Endothelial cell of hepatic sinusoid (primary cell): ENCODE measurements around the gene DDR1.
"Not testable (repeated sequence)": the region's sequence is repeated elsewhere in the genome, so short reads cannot be mapped to it uniquely, and the experiment has no call there.

ENCODE experiments used
- in situ Hi-C: cut with HindIII; loops from 2 replicates; pipeline ENCODE4 v1.10.0; 2017; ENCODE audit warnings: low sequenced_read_pairs

The DDR1 gene

DNA sequence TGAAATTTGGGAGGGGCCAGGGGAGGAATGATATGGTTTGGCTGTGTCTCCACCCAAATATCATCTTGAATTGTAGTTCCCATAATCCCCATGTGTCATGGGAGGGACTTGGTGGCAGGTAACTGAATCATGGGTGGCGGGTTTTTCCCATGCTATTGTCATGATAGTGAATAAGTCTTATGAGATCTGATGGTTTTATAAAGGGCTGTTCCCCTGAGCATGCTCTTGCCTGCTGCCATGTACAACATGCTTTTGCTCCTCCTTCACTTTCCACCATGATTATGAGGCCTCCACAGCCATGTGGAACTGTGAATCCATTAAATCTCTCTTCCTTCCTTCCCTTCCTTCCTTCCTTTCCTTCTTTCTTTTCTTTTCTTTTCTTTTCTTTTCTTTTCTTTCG, 31.9 kb upstream of the DDR1 start:
- in situ Hi-C loops = not testable (repeated sequence)

DNA sequence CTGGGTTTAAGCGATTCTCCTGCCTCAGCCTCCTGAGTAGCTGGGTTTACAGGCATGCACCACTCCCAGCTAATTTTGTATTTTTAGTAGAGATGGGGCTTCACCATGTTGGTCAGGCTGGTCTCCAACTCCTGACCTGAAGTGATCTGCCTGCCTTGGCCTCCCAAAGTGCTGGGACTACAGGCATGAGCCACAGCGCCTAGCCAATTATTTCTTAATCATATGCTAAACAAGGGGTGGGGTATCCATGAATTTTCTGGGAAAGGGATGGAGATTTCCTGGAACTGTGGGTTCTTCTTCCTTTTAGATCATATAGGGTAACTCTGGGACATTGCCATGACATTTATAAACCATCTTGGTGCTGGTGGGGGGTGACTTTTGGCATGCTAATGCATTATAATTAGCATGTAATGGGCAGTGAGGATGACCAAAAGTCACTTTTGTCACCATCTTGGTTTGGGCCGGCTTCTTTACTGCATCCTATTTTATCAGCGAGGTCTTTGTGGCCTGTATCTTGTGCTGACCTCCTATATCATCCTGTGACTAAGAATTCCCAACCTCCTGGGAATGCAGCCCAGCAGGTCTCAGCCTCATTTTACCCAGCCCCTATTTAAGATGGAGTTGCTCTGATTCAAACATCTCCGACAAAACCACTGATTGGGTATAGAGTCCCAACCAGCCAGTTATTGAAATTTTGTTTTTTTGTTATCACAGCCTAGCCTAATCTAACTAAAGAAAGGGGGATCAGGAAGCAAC, 29.9 kb upstream of the DDR1 start:
- in situ Hi-C loops = no loop called here

- in situ Hi-C loops = no loop called here
These were observed 28.8 kb upstream of the DDR1 start for GRCh38 chr6:30855429-30856075.

DNA sequence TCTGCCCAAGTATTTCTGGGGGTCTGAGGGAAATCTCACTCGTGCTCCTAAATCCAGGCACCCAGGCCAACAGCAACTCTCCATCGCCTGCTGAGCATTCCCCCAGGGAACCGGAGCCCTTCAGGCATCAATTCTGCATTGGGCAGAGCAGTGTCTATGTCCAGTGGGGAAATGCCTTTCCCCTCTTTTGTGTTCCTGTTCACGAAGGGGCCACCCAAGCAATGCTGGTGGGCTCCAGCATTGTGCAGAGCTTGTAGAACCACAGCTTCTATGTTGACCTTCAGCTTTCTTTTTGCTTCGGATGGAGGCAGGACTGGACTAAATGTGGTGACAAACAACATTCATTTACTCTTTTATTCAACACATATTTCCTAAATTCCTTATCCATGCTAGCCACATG, 27.2 kb upstream of the DDR1 start:
- in situ Hi-C loops = no loop called here

- in situ Hi-C loops = no loop called here
These were observed 26.8 kb upstream of the DDR1 start for GRCh38 chr6:30857549-30857948.

- in situ Hi-C loops = not testable (repeated sequence)
These were observed 24.6 kb upstream of the DDR1 start for GRCh38 chr6:30859726-30860125.

DNA sequence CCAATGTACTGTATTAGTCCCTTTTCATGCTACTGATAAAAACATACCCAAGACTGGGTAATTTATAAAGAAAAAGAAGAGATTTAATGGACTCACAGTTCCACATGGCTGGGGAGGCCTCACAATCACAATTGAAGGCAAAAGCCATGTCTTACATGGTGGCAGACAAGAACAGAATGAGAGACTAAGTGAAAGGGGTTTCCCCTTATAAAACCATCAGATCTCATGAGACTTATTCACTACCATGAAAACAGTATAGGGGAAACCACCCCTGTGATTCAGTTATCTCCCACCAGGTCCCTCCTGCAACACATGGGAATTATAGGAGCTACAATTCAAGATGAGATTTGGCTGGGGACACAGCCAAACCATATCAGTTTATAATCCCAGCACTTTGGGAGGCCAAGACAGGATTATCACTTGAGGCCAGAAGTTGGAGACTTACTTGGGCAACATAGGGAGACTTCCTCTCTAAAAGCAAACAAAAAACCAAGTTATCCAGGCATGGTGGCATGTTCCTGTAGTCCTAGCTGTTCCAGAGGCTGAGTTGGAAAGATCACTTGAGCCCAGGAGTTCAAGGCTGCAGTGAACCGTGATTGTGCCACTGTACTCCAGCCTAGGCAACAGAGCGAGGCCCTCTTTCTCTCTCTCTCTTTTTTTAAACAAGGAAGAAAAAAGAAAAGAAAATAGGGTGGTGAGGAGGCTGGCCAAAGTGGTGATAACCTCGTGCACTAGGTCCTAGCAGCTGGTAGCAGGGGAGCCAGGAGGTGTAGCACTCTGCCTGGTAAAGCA, 22.9 kb upstream of the DDR1 start:
- in situ Hi-C loops = no loop called here

DNA sequence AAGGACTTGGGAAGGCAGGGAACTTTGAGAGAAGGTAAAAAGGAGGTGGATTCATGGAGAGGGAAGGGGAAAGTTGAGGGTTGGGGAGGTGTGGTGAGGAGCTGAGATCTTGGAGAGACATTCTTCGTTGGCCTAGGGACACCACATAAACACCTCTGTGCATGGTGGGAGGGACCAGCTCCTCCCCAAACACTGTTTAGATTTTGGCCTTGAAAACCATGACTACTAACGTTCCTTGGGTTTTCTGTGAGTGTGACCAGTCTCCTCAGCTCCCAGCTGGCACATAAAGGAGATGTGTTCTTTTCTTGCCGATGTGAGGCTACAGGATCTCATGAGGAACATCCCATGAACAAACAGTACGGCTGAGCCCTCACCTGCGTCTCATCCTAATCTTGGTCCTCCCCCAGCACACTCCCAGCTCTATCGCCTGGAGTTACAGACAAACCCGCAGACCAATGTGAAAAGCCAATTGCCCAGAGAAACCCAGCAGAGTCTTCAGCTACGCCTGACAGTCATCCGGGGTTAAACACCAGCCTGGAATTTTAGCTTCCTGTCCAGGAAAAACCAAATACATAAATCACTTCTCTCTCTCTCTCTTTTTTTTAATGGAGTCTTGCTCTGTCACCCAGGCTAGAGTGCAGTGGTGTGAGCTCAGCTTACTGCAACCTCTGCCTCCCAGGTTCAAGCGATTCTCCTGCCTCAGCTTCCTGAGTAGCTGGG, 22.0 kb upstream of the DDR1 start:
- in situ Hi-C loops = no loop called here

DNA sequence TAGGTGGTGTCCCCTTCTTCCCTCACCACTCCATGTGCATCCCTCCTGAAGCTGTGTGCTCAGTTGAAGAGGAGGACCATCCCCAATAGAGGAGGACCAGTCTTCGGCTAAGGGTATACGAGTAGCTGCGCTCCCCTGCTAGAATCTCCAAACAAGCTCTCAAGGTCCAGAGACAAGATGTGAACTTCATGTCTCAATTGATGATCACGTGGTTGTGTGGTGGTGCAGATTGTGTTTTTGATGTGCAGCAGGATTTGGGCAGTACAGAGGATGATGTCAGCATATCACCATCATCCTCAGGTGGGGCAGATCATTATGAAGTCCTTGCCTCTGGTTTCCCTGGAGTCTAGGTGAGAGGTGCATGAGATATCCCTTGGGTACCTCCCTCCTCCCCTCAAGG, 20.0 kb upstream of the DDR1 start:
- in situ Hi-C loops = no loop called here

DNA sequence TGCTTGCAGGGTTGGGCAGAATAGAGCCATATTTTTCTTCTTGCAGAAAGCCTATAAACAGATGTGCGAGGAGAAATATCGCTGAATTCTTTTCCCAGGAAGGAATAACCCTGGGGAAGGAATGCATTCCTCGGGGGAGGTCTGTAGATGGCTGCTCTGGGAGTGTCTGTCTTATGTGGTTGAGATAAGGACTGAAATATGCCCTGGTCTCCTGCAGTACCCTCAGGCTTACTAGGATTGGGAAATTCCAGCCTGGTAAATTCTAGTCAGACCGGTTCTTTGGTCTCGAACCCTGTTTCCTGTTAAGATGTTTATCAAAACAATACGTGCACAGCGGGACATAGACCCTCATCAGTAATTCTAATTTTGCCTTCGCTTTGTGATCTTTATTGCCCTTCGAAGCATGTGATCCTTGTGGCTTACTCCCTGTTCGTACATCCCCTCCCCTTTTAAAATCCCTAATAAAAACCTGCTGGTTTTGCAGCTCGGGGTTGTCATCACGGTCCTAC, 15.0 kb upstream of the DDR1 start:
- in situ Hi-C loops = loop anchor here (5.0 kb wide), 3 partner anchors 42 to 72 kb away; no protein-coding TSS in a partner anchor

DNA sequence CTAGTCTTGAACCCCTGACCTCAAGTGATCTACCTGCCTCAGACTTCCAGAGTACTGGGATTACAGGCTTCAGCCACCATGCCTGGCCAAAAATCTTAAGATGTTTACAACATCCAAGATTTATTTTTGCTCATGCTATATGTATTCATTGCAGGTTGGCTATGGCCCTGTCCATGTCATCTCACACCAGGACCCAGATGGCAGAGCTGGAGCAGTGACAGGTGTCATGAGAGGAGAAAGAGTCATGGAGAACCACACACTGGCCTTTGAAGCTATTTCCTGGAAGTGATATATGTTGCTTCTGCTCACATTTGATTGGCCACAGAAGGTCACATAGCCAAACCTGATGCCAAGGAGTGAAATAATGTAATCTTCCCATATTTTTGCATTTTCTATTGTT, 13.8 kb upstream of the DDR1 start:
- in situ Hi-C loops = no loop called here

GRCh38 chr6:30871592-30872183, 12.6 kb upstream of the DDR1 start:
- in situ Hi-C loops = no loop called here

- in situ Hi-C loops = no loop called here
These were observed 11.1 kb upstream of the DDR1 start for GRCh38 chr6:30873137-30873640.

DNA sequence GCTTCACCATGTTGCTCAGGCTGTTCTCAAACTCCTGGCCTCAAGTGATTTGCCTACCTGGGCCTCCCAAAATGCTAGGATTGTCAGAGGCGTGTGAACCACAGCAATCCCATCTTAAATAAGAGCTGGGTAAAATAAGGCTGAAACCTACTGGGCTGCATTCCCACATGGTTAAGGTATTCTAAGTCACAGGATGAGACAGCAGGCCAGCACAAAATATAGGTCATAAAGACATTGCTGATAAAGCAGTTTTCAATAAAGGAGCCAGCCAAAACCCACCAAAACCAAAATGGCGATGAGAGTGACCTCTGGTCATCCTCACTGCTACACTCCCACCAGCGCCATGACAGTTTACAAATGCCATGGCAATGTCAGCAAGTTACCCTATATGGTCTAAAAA, 10.5 kb upstream of the DDR1 start:
- in situ Hi-C loops = not testable (repeated sequence)

- in situ Hi-C loops = loop anchor here (25.0 kb wide), 1 partner anchor 138 kb away; the partner anchor contains the start of genes FLOT1 and IER3
These were observed 8.9 kb upstream of the DDR1 start for GRCh38 chr6:30875244-30876038.

DNA sequence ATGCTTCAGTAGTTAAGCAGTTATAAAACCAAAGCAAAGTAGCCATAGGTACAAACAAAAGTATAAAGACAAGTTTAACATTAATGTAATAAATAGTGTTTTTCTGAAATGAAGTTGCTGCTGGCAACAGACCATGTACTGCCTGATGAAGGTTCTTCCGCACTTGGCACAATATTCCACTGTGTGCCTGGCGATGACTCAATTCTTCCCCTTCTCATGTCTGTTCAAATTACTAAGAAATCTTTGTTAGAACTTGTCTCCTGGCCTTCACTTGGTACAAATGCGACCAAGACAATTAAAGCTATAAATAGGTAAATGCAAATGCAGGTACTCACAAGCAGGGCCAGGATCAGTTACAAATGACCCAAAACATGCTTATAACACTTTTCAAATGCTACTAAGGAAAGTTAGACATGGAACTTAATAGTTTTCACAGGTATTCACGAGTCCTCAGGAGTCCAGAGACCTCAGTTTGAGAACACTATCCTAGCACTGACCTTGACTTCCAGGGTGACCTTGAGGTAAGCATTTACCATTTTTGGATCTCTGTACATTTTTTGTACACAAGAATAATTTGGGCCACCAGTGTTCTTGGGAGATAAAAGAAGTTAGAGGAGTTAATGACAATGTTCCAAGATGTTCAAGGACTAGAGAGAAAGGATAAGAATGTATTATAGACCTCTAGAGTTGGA, 8.1 kb upstream of the DDR1 start:
- in situ Hi-C loops = loop anchor here (25.0 kb wide), 1 partner anchor 139 kb away; the partner anchor contains the start of genes FLOT1 and IER3

GRCh38 chr6:30877419-30878262, 6.7 kb upstream of the DDR1 start:
- in situ Hi-C loops = loop anchor here (25.0 kb wide), 1 partner anchor 140 kb away; the partner anchor contains the start of genes FLOT1 and IER3
